K562 (cell line): ENCODE results near the gene BCL3. TPM values are rescaled to one million over a fixed set of nuclear protein-coding genes. Genes with fewer than 3 reads are reported as not detected.
A peak's percentile ranks its signal among the peaks of the same experiment; 100 is the strongest.

Experiments
- ADNP ChIP-seq: fragments of 200-800 bp; sonication (Bioruptor generic); IDR thresholded peaks from 2 replicates; pipeline ENCODE4 v1.6.1; 2016; ENCODE audit warnings: missing genetic modification characterization, missing compliant biosample characterization
- COPS2 ChIP-seq: fragments of 450-650 bp; conservative IDR thresholded peaks from 2 replicates; pipeline ENCODE4 v1.6.1; 2016; ENCODE audit warnings: mild to moderate bottlenecking, moderate library complexity
- FOS ChIP-seq: IDR thresholded peaks from 3 replicates; pipeline ENCODE4 v1.6.1; 2011; ENCODE audit not compliant: insufficient read length; ENCODE audit errors: extremely low read depth
- FOXJ3 ChIP-seq: sonication (generic); formaldehyde crosslinking; IDR thresholded peaks from 2 replicates; pipeline ENCODE4 v1.4.0; 2020; ENCODE audit warnings: mild to moderate bottlenecking, missing genetic modification reagents
- FOXK1 ChIP-seq: sonication (generic); formaldehyde crosslinking; IDR thresholded peaks from 2 replicates; pipeline ENCODE4 v1.8.0; 2022; ENCODE audit warnings: missing genetic modification reagents, mild to moderate bottlenecking, borderline replicate concordance
- HDAC8 ChIP-seq: fragments of 450-650 bp; IDR thresholded peaks from 2 replicates; pipeline ENCODE4 v1.6.1; 2016; ENCODE audit warnings: mild to moderate bottlenecking, missing genetic modification characterization, moderate library complexity, missing compliant biosample characterization
- HLTF ChIP-seq: fragments of 450-650 bp; IDR thresholded peaks from 2 replicates; pipeline ENCODE4 v1.6.1; 2016
- HOXB6 ChIP-seq: fragments of 250-450 bp; sonication (Bioruptor Pico); IDR thresholded peaks from 2 replicates; pipeline ENCODE4 v1.5.1; 2022; ENCODE audit warnings: mild to moderate bottlenecking, borderline replicate concordance
- KDM1A ChIP-seq, 2 experiments: fragments of 450-650 bp; IDR thresholded peaks; 2 replicates each; pipeline ENCODE4 v1.6.1; 2016; ENCODE audit warnings: mild to moderate bottlenecking in 2 of 2
- NFXL1 ChIP-seq: fragments of 450-650 bp; formaldehyde crosslinking; IDR thresholded peaks from 2 replicates; pipeline ENCODE4 v1.4.0; 2021; ENCODE audit warnings: mild to moderate bottlenecking
- SAFB ChIP-seq: fragments of 200-400 bp; formaldehyde crosslinking; IDR thresholded peaks from 2 replicates; pipeline ENCODE4 v1.6.1; 2017; ENCODE audit warnings: low read depth, low read length, borderline replicate concordance
- SFPQ ChIP-seq: fragments of 200-400 bp; formaldehyde crosslinking; IDR thresholded peaks from 2 replicates; pipeline ENCODE4 v1.6.1; 2017; ENCODE audit warnings: mild to moderate bottlenecking, low read depth, low read length, moderate library complexity
- SMARCE1 ChIP-seq: fragments of 450-650 bp; IDR thresholded peaks from 2 replicates; pipeline ENCODE4 v1.7.1; 2016; ENCODE audit warnings: mild to moderate bottlenecking
- TCF7 ChIP-seq: sonication (generic); IDR thresholded peaks from 2 replicates; pipeline ENCODE4 v1.6.1; 2016; ENCODE audit warnings: antibody characterized with exemption, borderline replicate concordance
- TFAP4 ChIP-seq: sonication (generic); formaldehyde crosslinking; IDR thresholded peaks from 2 replicates; pipeline ENCODE4 v1.8.0; 2022; ENCODE audit warnings: missing genetic modification reagents, mild to moderate bottlenecking, moderate library complexity, borderline replicate concordance
- ZBTB9 ChIP-seq: fragments of 450-650 bp; formaldehyde crosslinking; IDR thresholded peaks from 2 replicates; pipeline ENCODE4 v1.4.0; 2020; ENCODE audit warnings: mild to moderate bottlenecking, moderate library complexity
- ZNF445 ChIP-seq: fragments of 250-450 bp; sonication (Bioruptor Pico); IDR thresholded peaks from 2 replicates; pipeline ENCODE4 v1.4.0; 2020; ENCODE audit warnings: low read depth, mild to moderate bottlenecking, moderate library complexity
- ZNF449 ChIP-seq: fragments of 250-450 bp; sonication (Bioruptor Pico); IDR thresholded peaks from 2 replicates; pipeline ENCODE4 v1.8.0; 2022; ENCODE audit warnings: moderate library complexity, mild to moderate bottlenecking, inconsistent platforms
- ZNF592 ChIP-seq: fragments of 450-650 bp; IDR thresholded peaks from 2 replicates; pipeline ENCODE4 v1.6.1; 2017; ENCODE audit warnings: antibody characterized with exemption, mild to moderate bottlenecking
- polyA plus RNA-seq, 8 experiments: library from polyadenylated mRNA; depleted of rRNA in 4 of 8; stranded (reverse) in 5 of 8; unstranded in 3 of 8; fragments of >200 nt; fragmentation: Nextera tagmentation in 2 of 8; fragmentation: Illumina TruSeq in 1 of 8; extraction: Ambion mirVana in 2 of 8; extraction: Trizol in 1 of 8; gene quantifications; 2 replicates each; pipeline versions ENCODE4 v1.2.1 to v1.2.3, GENCODE V29; 2011 to 2014; ENCODE audit warnings: inconsistent platforms in 1 of 8, missing spikeins in 1 of 8
- total RNA-seq, 7 experiments: library from RNA; depleted of rRNA in 6 of 7; stranded (reverse); fragments of >200 nt in 6 of 7; fragmentation: Illumina TruSeq in 2 of 7; extraction: Trizol in 2 of 7; gene quantifications; 2 replicates each; pipeline versions ENCODE4 v1.2.1 to v1.2.3, GENCODE V29; 2011 to 2021; ENCODE audit warnings: low replicate concordance in 1 of 7

The BCL3 gene
- total and polyA plus RNA-seq, 9 of the 15 experiments (the other 6 are each of a cell fraction or from before 2014, with no cell fraction given) = 0.03 to 2.4 (median 0.50) TPM; not detected in 1

- no peak for TF ChIP-seq HDAC8 (tag)
- peak; percentile 95 for TF ChIP-seq ZNF592
- no peak for TF ChIP-seq NFXL1 (CRISPR knock-in tag)
- TF ChIP-seq ZNF449 (CRISPR knock-in tag) = no peak
- TF ChIP-seq HLTF = no peak
- TF ChIP-seq SMARCE1 = peak; percentile 91
- no peak for TF ChIP-seq TCF7
- TF ChIP-seq FOXK1 = no peak
- TF ChIP-seq ZNF445 (CRISPR knock-in tag) = no peak
- no peak for TF ChIP-seq SAFB
- no peak for TF ChIP-seq HOXB6 (CRISPR knock-in tag)
- TF ChIP-seq TFAP4 (CRISPR knock-in tag) = no peak; the same call in 1 of the 2 replicates
- no peak for TF ChIP-seq SFPQ
- peak; percentile 87 for TF ChIP-seq ZBTB9 (CRISPR knock-in tag)
- TF ChIP-seq FOXJ3 = no peak
- no peak for TF ChIP-seq COPS2
- TF ChIP-seq ADNP (tag) = no peak
- peak; percentile 42 for TF ChIP-seq FOS
- TF ChIP-seq KDM1A (IDR thresholded peaks at IDR 0.05) = no peak
Measured at GRCh38 chr19:44741841-44742329, 6.6 kb upstream of the BCL3 start (continued).
